Adipocyte (in vitro differentiated cells): ENCODE measurements around the gene SPATA22.
"Not testable (repeated sequence)": the region's sequence is repeated elsewhere in the genome, so short reads cannot be mapped to it uniquely, and the experiment has no call there.

Experiments used
- DNase-seq: peaks from one replicate; pipeline ENCODE4 v3.0.0-alpha.2; 2015; ENCODE audit warnings: low read depth
- H3K27me3 ChIP-seq: replicated peaks from 2 replicates; pipeline ENCODE4 v1.7.0; 2013; ENCODE audit warnings: mild to moderate bottlenecking, low read length, moderate library complexity; ENCODE audit not compliant: control insufficient read depth, insufficient read depth
- H3K36me3 ChIP-seq: 2 replicates; pipeline ENCODE4 v1.7.0; 2013; ENCODE audit warnings: low read length, mild to moderate bottlenecking, moderate library complexity; ENCODE audit not compliant: control insufficient read depth, insufficient read depth, severe bottlenecking
- H3K4me1 ChIP-seq: 2 replicates; pipeline ENCODE4 v1.7.0; 2013; ENCODE audit warnings: mild to moderate bottlenecking, low read length, moderate library complexity; ENCODE audit not compliant: control insufficient read depth, insufficient read depth
- H3K4me3 ChIP-seq: 2 replicates; pipeline ENCODE4 v1.7.0; 2013; ENCODE audit warnings: mild to moderate bottlenecking, low read length, moderate library complexity
- H3K9ac ChIP-seq: 2 replicates; pipeline ENCODE4 v1.7.0; 2013; ENCODE audit warnings: mild to moderate bottlenecking, low read length, moderate library complexity
- H3K9me3 ChIP-seq: 2 replicates; pipeline ENCODE4 v1.7.0; 2013; ENCODE audit warnings: mild to moderate bottlenecking, low read length, moderate library complexity; ENCODE audit not compliant: control insufficient read depth

SPATA22 gene

GRCh38 chr17:3471599-3471998, at the start of gene SPATA22:
Gene SPATA22 (minus strand): TSS chr17:3471819. CDS start chr17:3469325, 2,494 bp downstream.
- H3K4me1 ChIP-seq: peaks cover 22% of the 10 kb centered on the region
- H3K4me3 ChIP-seq: no peak within 1 kb of the TSS
- H3K9ac ChIP-seq: no peak within 1 kb of the TSS
- no peaks in the 10 kb centered on the region for H3K36me3 ChIP-seq
- no peaks in the 10 kb centered on the region for H3K9me3 ChIP-seq
- H3K27me3 ChIP-seq: no peaks in the 10 kb centered on the region
- no peak for DNase-seq

- not testable (repeated sequence) for H3K9me3 ChIP-seq, H3K4me1 ChIP-seq, DNase-seq, H3K27me3 ChIP-seq, H3K9ac ChIP-seq, H3K4me3 ChIP-seq
- H3K36me3 ChIP-seq: peaks cover 38% of the 10 kb centered on the region
Measured at GRCh38 chr17:3519472-3519871, 47.9 kb upstream of the SPATA22 start.

DNA sequence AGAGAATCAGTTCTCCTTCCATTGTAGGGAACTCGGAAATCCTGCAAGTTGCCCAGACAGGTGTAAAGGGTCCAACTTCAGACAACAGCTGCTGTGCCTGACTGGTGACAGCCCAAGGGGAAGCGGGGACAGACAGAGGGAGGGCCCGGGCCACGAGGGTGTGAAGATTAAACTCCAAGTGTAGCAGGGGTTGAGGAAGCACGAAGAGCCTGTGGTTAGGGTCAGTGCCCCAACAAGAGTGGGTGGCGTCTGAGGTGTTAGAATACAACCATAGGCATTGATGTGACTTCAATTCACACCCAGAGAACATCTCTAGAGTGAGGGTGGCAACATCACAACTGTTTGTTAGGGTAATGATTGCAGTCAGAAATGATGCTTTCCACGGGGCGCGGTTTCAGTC, 43.3 kb upstream of the SPATA22 start:
- Histone ChIP-seq H3K36me3 (peaks cover 27% of the 10 kb centered on the region), H3K4me3 (no peak overlapping the region), H3K27me3 (no peaks in the 10 kb centered on the region), H3K9me3 (no peaks in the 10 kb centered on the region), H3K9ac (no peak overlapping the region), H3K4me1 (peaks cover 28% of the 10 kb centered on the region)
- DNase-seq: no peak

DNA sequence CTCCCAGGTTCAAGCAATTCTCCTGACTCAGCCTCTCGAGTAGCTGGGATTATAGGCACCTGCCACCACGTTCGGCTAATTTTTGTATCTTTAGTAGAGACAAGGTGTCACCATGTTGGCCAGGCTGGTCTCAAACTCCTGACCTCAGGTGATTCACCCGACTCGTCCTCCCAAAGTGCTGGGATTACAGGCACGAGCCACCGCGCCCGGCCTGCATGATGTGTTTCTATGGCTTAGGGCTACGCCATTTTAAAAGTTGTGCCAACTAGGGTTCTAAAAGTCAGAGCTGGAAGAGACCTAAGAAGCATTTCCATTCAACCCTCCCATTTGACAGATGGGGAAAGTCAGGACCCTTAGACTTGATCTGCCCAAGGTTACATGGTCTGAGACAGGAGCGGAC, 42.5 kb upstream of the SPATA22 start:
- Histone ChIP-seq H3K4me1 (peaks cover 28% of the 10 kb centered on the region), H3K36me3 (peaks cover 20% of the 10 kb centered on the region)
- not testable (repeated sequence) for H3K27me3 ChIP-seq, H3K9me3 ChIP-seq, DNase-seq, H3K4me3 ChIP-seq, H3K9ac ChIP-seq

- DNase-seq: no peak
- Histone ChIP-seq H3K4me3 (peak overlapping the region; percentile 42), H3K4me1 (peaks cover 28% of the 10 kb centered on the region), H3K36me3 (peaks cover 13% of the 10 kb centered on the region), H3K9me3 (no peaks in the 10 kb centered on the region), H3K27me3 (no peaks in the 10 kb centered on the region), H3K9ac (peak overlapping the region; percentile 82)
Measured at GRCh38 chr17:3513305-3514035, 41.9 kb upstream of the SPATA22 start.

GRCh38 chr17:3512505-3513171, 41.0 kb upstream of the SPATA22 start:
- H3K27me3 ChIP-seq: no peaks in the 10 kb centered on the region
- H3K36me3 ChIP-seq: peaks cover 6% of the 10 kb centered on the region
- peak overlapping the region; percentile 82 for H3K9ac ChIP-seq
- no peaks in the 10 kb centered on the region for H3K9me3 ChIP-seq
- peaks cover 28% of the 10 kb centered on the region for H3K4me1 ChIP-seq
- DNase-seq: peak; percentile 52
- peak overlapping the region; percentile 42 for H3K4me3 ChIP-seq

- peaks cover 28% of the 10 kb centered on the region for H3K4me1 ChIP-seq
- peak overlapping the region; percentile 42 for H3K4me3 ChIP-seq
- DNase-seq: peak; percentile 1
- no peaks in the 10 kb centered on the region for H3K9me3 ChIP-seq
- no peaks in the 10 kb centered on the region for H3K27me3 ChIP-seq
- peaks cover 6% of the 10 kb centered on the region for H3K36me3 ChIP-seq
- H3K9ac ChIP-seq: peak overlapping the region; percentile 82
Measured at GRCh38 chr17:3511852-3512504, 40.4 kb upstream of the SPATA22 start.

- no peak overlapping the region for H3K9ac ChIP-seq
- no peak overlapping the region for H3K4me3 ChIP-seq
- H3K4me1 ChIP-seq: peaks cover 28% of the 10 kb centered on the region
- DNase-seq: no peak
- H3K36me3 ChIP-seq: peaks cover 3% of the 10 kb centered on the region
- H3K27me3 ChIP-seq: no peaks in the 10 kb centered on the region
- H3K9me3 ChIP-seq: no peaks in the 10 kb centered on the region
Measured at GRCh38 chr17:3510090-3510489, 38.5 kb upstream of the SPATA22 start.

DNA sequence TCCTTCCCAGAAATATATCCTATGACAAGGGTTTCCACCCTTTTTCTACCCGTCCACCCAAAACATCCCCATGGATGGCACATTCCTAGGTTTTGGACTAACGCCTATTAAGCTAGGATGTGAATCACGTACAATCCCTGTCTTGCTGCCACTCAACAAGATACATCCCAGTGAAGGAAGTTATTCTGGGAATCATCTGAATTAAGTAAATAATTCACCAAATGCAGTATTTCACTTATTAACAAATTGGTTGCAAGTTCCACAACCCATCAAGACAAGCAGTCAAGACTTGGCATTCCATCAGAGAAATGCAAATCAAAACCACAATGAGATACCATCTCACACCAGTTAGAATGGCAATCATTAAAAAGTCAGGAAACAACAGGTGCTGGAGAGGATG, 36.2 kb upstream of the SPATA22 start:
- no peaks in the 10 kb centered on the region for H3K36me3 ChIP-seq
- no peak overlapping the region for H3K4me3 ChIP-seq
- peaks cover 21% of the 10 kb centered on the region for H3K4me1 ChIP-seq
- H3K9me3 ChIP-seq: no peaks in the 10 kb centered on the region
- no peak overlapping the region for H3K9ac ChIP-seq
- H3K27me3 ChIP-seq: no peaks in the 10 kb centered on the region
- DNase-seq: no peak

DNA sequence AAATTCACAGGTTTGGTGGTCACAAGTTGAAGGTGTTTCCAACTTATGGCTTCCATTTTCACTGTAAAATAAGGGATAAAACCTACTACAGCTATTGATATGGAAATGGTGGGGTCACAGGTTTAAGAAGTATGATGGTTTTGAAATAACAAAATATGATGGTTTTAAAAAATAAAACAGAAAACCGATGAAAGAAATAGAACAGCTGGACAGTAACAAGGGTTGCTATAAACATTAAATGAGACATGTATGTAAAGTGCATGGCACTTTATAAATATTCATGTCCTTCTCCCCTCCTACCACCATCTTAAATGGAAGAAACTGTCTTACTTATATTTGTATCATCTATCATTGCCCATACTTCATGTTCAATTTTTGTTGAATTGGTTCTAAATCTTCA, 35.5 kb upstream of the SPATA22 start:
- H3K4me1 ChIP-seq: peaks cover 17% of the 10 kb centered on the region
- no peaks in the 10 kb centered on the region for H3K9me3 ChIP-seq
- no peaks in the 10 kb centered on the region for H3K27me3 ChIP-seq

DNA sequence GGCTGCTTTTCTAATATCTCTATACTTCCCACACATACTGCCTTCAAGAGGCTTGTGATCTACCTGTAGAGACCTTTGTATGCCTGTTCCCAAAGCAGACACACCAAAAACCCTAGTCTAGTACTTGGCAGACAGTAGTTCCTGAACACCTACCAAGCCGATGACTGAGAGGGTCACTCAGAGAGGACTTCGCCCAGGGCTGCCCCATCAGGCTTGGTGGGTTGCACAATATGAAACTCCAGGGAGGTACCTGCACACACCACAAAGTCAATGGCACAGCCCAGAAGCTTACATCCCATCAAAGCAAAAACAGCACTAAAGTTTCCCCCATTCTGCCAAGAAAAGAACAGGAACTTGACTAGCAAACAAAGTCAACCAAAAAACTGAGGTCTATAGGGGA, 34.4 kb upstream of the SPATA22 start:
- no peak for DNase-seq
- no peak overlapping the region for H3K4me3 ChIP-seq
- no peaks in the 10 kb centered on the region for H3K9me3 ChIP-seq
- peaks cover 8% of the 10 kb centered on the region for H3K4me1 ChIP-seq
- no peaks in the 10 kb centered on the region for H3K36me3 ChIP-seq
- no peaks in the 10 kb centered on the region for H3K27me3 ChIP-seq
- H3K9ac ChIP-seq: no peak overlapping the region

More for the DNA sequence above, 35.5 kb upstream of the SPATA22 start:
- Histone ChIP-seq H3K36me3 (no peaks in the 10 kb centered on the region), H3K4me3 (no peak overlapping the region), H3K9ac (no peak overlapping the region)
- no peak for DNase-seq
